ENCODE results near the gene ZBTB7A. TPM values are rescaled to one million over a fixed set of nuclear protein-coding genes. Genes with fewer than 3 reads are reported as not detected.

Gene ZBTB7A
- total RNA-seq, 4 donors from 2014 or later: 71.9 to 137 (median 114) TPM

GRCh38 chr19:4063369-4064148 is 3.1 kb downstream of the ZBTB7A start:
- TF ChIP-seq CTCF (IDR thresholded peaks at IDR 0.05) (no peak), POLR2AphosphoS5 (IDR thresholded peaks at IDR 0.05) (peak; percentile 45 to 78)
- no peaks in the 10 kb centered on the region for H3K27me3 ChIP-seq
- no peak for DNase-seq (ENCODE audit: extremely low spot score)
- WGBS: 33% methylated on average over 26 of the region's 31 CpGs
- H3K9me3 ChIP-seq: no peaks in the 10 kb centered on the region
- H3K36me3 ChIP-seq: peaks cover 0 to 9% (median 8%) of the 10 kb centered on the region in 4 donors
- intact Hi-C loops (cut with DNase I): no loop called here
- H3K4me1 ChIP-seq: peaks cover 54 to 72% (median 68%) of the 10 kb centered on the region in 4 donors
- peak overlapping the region; percentile 97 to 99 (median 98) for H3K27ac ChIP-seq (replicated peaks in 1 of 4)
- H3K4me3 ChIP-seq: peak overlapping the region; percentile 90 to 100 (median 100)

- H3K36me3 ChIP-seq: peaks cover 0 to 9% (median 8%) of the 10 kb centered on the region in 4 donors
- DNase-seq (ENCODE audit: extremely low spot score): no peak
- no peaks in the 10 kb centered on the region for H3K9me3 ChIP-seq
- H3K27ac ChIP-seq (replicated peaks in 1 of 4): peak overlapping the region; percentile 97 to 99 (median 98)
- peaks cover 59 to 72% (median 68%) of the 10 kb centered on the region in 4 donors for H3K4me1 ChIP-seq
- intact Hi-C loops (cut with DNase I): no loop called here
- WGBS: 73% methylated on average over 10 of the region's 30 CpGs
- no peaks in the 10 kb centered on the region for H3K27me3 ChIP-seq
- TF ChIP-seq EP300 (IDR thresholded peaks at IDR 0.05): no peak
- no peak for TF ChIP-seq CTCF (IDR thresholded peaks at IDR 0.05)
- TF ChIP-seq POLR2A (IDR thresholded peaks at IDR 0.05; ENCODE audit: low read depth): no peak
- TF ChIP-seq POLR2AphosphoS5 (IDR thresholded peaks at IDR 0.05): no peak
- peak overlapping the region; percentile 90 to 100 (median 100) for H3K4me3 ChIP-seq
These were observed 4.0 kb downstream of the ZBTB7A start for GRCh38 chr19:4062419-4063368.

GRCh38 chr19:4061683-4062418 is 4.8 kb downstream of the ZBTB7A start:
- intact Hi-C loops (cut with DNase I): no loop called here

More at GRCh38 chr19:4061683-4062418, 4.8 kb downstream of the ZBTB7A start:
- DNase-seq (ENCODE audit: extremely low spot score): no peak
- Histone ChIP-seq H3K9me3 (no peaks in the 10 kb centered on the region), H3K27me3 (no peaks in the 10 kb centered on the region), H3K4me1 (peaks cover 63 to 78% (median 73%) of the 10 kb centered on the region in 4 donors), H3K4me3 (peak overlapping the region; percentile 48 to 100 (median 94)), H3K27ac (replicated peaks in 1 of 4) (peak overlapping the region; percentile 97 to 99 (median 98)), H3K36me3 (peaks cover 0 to 9% (median 8%) of the 10 kb centered on the region in 4 donors)
- TF ChIP-seq CTCF (IDR thresholded peaks at IDR 0.05) (no peak), POLR2A (IDR thresholded peaks at IDR 0.05; ENCODE audit: low read depth) (no peak), POLR2AphosphoS5 (IDR thresholded peaks at IDR 0.05) (no peak), EP300 (IDR thresholded peaks at IDR 0.05) (no peak)
- WGBS: 63% methylated on average over 13 of the region's 29 CpGs

Data from esophagus muscularis mucosa (tissue), 4 donors.